ENCODE data around the gene ADAMTS9.

- TF ChIP-seq POLR2A (IDR thresholded peaks at IDR 0.05; ENCODE audit: low read depth, low read length) (no peak), TAF1 (IDR thresholded peaks at IDR 0.05; ENCODE audit: borderline replicate concordance, low read depth, low read length) (no peak), POLR2AphosphoS5 (IDR thresholded peaks at IDR 0.05; ENCODE audit: low read depth, low read length) (no peak)
Measured at GRCh38 chr3:64651741-64652241, 36.0 kb downstream of the ADAMTS9 start.
